WTC11 (cell line): Measurements from ENCODE around the gene AMOT.

Source experiments
- CREM ChIP-seq: sonication (generic); formaldehyde crosslinking; IDR thresholded peaks from 2 replicates; pipeline ENCODE4 v1.8.1; 2022; ENCODE audit warnings: mild to moderate bottlenecking, missing genetic modification reagents, moderate library complexity
- KAT7 ChIP-seq: sonication (generic); formaldehyde crosslinking; IDR thresholded peaks from 2 replicates; pipeline ENCODE4 v1.8.1; 2023; ENCODE audit warnings: missing genetic modification reagents, mild to moderate bottlenecking, borderline replicate concordance
- NR2C2 ChIP-seq: sonication (generic); formaldehyde crosslinking; IDR thresholded peaks from 2 replicates; pipeline ENCODE4 v1.8.0; 2022; ENCODE audit warnings: mild to moderate bottlenecking, missing genetic modification reagents
- TEAD4 ChIP-seq: sonication (generic); formaldehyde crosslinking; IDR thresholded peaks from 2 replicates; pipeline ENCODE4 v1.8.0; 2022; ENCODE audit warnings: mild to moderate bottlenecking, missing genetic modification reagents
- ZNF232 ChIP-seq: sonication (generic); formaldehyde crosslinking; IDR thresholded peaks from 2 replicates; pipeline ENCODE4 v1.8.0; 2022; ENCODE audit warnings: mild to moderate bottlenecking, missing genetic modification reagents
- ZNF317 ChIP-seq: sonication (generic); formaldehyde crosslinking; IDR thresholded peaks from 2 replicates; pipeline ENCODE4 v1.8.1; 2023; ENCODE audit warnings: low read depth, mild to moderate bottlenecking, moderate library complexity, missing genetic modification reagents, borderline replicate concordance
- TF ChIP-seq, protein P1 (sequence below): fragments of 200-600 bp; IDR thresholded peaks from 2 replicates; pipeline ENCODE4 v1.8.0; 2022; ENCODE audit warnings: antibody characterized with exemption
- TF ChIP-seq, protein P2 (sequence below): sonication (generic); formaldehyde crosslinking; IDR thresholded peaks from 2 replicates; pipeline ENCODE4 v1.8.0; 2022; ENCODE audit warnings: mild to moderate bottlenecking, missing genetic modification reagents
- TF ChIP-seq, protein P3 (sequence below): sonication (generic); formaldehyde crosslinking; IDR thresholded peaks from 2 replicates; pipeline ENCODE4 v1.8.0; 2022; ENCODE audit warnings: missing genetic modification reagents

DNA sequence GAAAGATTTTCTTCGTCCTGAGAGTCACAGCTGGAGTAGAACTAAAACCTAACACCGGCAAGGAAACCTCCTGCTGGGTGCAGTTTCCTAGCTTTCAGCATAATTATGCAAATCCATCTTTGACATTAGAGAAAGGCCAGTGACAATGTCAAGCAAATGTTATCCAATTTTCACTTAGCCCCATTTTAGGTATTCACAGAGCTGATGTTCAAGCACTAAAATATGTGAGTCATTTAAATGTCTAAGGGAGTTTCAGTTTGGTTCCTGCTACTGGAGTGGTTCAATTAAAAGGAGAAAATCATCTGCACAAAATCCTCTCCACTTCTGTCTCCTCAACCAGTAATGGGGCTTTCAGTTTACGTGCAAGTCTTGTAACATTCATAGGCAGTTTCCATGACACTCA lies 37.1 kb upstream of the AMOT start:
- TF ChIP-seq CREM (CRISPR knock-in tag) (no peak), NR2C2 (CRISPR knock-in tag) (no peak), TEAD4 (no peak), KAT7 (CRISPR knock-in tag) (no peak), ZNF317 (CRISPR knock-in tag) (no peak), ZNF232 (no peak)
- TF ChIP-seq, protein P1, sequence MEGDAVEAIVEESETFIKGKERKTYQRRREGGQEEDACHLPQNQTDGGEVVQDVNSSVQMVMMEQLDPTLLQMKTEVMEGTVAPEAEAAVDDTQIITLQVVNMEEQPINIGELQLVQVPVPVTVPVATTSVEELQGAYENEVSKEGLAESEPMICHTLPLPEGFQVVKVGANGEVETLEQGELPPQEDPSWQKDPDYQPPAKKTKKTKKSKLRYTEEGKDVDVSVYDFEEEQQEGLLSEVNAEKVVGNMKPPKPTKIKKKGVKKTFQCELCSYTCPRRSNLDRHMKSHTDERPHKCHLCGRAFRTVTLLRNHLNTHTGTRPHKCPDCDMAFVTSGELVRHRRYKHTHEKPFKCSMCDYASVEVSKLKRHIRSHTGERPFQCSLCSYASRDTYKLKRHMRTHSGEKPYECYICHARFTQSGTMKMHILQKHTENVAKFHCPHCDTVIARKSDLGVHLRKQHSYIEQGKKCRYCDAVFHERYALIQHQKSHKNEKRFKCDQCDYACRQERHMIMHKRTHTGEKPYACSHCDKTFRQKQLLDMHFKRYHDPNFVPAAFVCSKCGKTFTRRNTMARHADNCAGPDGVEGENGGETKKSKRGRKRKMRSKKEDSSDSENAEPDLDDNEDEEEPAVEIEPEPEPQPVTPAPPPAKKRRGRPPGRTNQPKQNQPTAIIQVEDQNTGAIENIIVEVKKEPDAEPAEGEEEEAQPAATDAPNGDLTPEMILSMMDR, result no peak
- TF ChIP-seq, protein P2, sequence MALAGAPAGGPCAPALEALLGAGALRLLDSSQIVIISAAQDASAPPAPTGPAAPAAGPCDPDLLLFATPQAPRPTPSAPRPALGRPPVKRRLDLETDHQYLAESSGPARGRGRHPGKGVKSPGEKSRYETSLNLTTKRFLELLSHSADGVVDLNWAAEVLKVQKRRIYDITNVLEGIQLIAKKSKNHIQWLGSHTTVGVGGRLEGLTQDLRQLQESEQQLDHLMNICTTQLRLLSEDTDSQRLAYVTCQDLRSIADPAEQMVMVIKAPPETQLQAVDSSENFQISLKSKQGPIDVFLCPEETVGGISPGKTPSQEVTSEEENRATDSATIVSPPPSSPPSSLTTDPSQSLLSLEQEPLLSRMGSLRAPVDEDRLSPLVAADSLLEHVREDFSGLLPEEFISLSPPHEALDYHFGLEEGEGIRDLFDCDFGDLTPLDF (CRISPR knock-in tag), result no peak
- TF ChIP-seq, protein P3, sequence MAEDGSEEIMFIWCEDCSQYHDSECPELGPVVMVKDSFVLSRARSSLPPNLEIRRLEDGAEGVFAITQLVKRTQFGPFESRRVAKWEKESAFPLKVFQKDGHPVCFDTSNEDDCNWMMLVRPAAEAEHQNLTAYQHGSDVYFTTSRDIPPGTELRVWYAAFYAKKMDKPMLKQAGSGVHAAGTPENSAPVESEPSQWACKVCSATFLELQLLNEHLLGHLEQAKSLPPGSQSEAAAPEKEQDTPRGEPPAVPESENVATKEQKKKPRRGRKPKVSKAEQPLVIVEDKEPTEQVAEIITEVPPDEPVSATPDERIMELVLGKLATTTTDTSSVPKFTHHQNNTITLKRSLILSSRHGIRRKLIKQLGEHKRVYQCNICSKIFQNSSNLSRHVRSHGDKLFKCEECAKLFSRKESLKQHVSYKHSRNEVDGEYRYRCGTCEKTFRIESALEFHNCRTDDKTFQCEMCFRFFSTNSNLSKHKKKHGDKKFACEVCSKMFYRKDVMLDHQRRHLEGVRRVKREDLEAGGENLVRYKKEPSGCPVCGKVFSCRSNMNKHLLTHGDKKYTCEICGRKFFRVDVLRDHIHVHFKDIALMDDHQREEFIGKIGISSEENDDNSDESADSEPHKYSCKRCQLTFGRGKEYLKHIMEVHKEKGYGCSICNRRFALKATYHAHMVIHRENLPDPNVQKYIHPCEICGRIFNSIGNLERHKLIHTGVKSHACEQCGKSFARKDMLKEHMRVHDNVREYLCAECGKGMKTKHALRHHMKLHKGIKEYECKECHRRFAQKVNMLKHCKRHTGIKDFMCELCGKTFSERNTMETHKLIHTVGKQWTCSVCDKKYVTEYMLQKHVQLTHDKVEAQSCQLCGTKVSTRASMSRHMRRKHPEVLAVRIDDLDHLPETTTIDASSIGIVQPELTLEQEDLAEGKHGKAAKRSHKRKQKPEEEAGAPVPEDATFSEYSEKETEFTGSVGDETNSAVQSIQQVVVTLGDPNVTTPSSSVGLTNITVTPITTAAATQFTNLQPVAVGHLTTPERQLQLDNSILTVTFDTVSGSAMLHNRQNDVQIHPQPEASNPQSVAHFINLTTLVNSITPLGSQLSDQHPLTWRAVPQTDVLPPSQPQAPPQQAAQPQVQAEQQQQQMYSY (CRISPR knock-in tag), result no peak
